OCI-LY1 (cell line): ENCODE measurements around the gene ARGLU1.

Source experiments
- CTCF ChIP-seq: fragments of 200-600 bp; sonication (generic), shearing (Covaris generic); IDR thresholded peaks from 2 replicates; pipeline ENCODE4 v1.5.1; 2017; ENCODE audit warnings: mild to moderate bottlenecking, antibody characterized with exemption, low read length, moderate library complexity, mixed read lengths
- EZH2 ChIP-seq: fragments of 200-600 bp; sonication (generic), shearing (Covaris generic); IDR thresholded peaks from 2 replicates; pipeline ENCODE4 v1.8.0; 2017; ENCODE audit warnings: borderline replicate concordance, mixed run types, mild to moderate bottlenecking, antibody characterized with exemption, low read length, moderate library complexity, mixed read lengths

GRCh38 chr13:106551751-106552150 is 16.2 kb downstream of the ARGLU1 start:
- TF ChIP-seq CTCF (no peak), EZH2 (no peak)
